Mucosa of rectum (tissue), 2 donors: ENCODE data around the gene RAB20.
"Not testable (repeated sequence)": the region's sequence is repeated elsewhere in the genome, so short reads cannot be mapped to it uniquely, and the experiment has no call there.

Experiments
- H3K27ac ChIP-seq, 2 donors: one replicate each; pipeline ENCODE4 v1.7.0; 2013; ENCODE audit warnings: inconsistent platforms in 2 of 2, low read depth in 2 of 2, low read length in 2 of 2
- H3K27me3 ChIP-seq, 2 donors: one replicate each; pipeline ENCODE4 v1.7.0; 2013; ENCODE audit warnings: low read length in 2 of 2; ENCODE audit not compliant: control insufficient read depth in 2 of 2, insufficient read depth in 2 of 2
- H3K36me3 ChIP-seq, 2 donors: one replicate each; pipeline ENCODE4 v1.7.0; 2013; ENCODE audit warnings: low read length in 2 of 2; ENCODE audit not compliant: control insufficient read depth in 2 of 2, insufficient read depth in 2 of 2
- H3K4me1 ChIP-seq, 2 donors: one replicate each; pipeline ENCODE4 v1.7.0; 2013; ENCODE audit warnings: low read length in 2 of 2, mild to moderate bottlenecking in 1 of 2; ENCODE audit not compliant: control insufficient read depth in 2 of 2, insufficient read depth in 2 of 2
- H3K4me3 ChIP-seq, 2 donors: one replicate each; pipeline ENCODE4 v1.7.0; 2013; ENCODE audit warnings: low read length in 2 of 2
- H3K9ac ChIP-seq, 2 donors: one replicate each; pipeline ENCODE4 v1.7.0; 2013; ENCODE audit warnings: low read length in 2 of 2, low read depth in 1 of 2, mild to moderate bottlenecking in 1 of 2
- H3K9me3 ChIP-seq, 2 donors: one replicate each; pipeline ENCODE4 v1.7.0; 2013; ENCODE audit warnings: low read length in 2 of 2; ENCODE audit not compliant: control insufficient read depth in 2 of 2
- donor health status: healthy.
- donor health status: Normal muscosa, but diverticular disease.

RAB20 gene

GRCh38 chr13:110542169-110542796 is 19.2 kb downstream of the RAB20 start:
- Histone ChIP-seq H3K9ac (no peak overlapping the region), H3K36me3 (peaks cover 2% of the 10 kb centered on the region in 2 donors), H3K27ac (no peak overlapping the region), H3K27me3 (no peaks in the 10 kb centered on the region), H3K4me1 (peaks cover 28 to 31% of the 10 kb centered on the region in 2 donors), H3K9me3 (no peaks in the 10 kb centered on the region), H3K4me3 (no peak overlapping the region)

DNA sequence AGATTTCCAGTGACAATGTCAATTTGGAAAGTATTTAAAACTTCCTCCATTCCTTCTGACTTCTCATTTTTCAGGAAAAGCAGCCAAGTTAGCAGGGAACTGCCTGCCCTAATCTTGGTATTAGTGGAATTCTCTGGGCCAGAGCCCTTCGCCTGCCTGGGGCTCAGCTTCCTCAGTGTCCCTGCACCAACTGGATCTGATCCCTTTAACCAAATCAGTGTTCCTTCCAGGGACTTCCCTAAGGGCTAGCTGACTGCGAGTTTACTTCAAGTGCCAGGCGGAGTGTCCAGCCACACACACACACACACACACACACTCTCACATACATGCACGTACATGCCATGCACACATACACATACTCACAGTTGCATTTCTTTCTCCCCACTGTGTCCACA is 20.0 kb downstream of the RAB20 start:
- no peak overlapping the region for H3K4me3 ChIP-seq
- H3K27ac ChIP-seq, result peak overlapping the region; percentile 57 to 68
- H3K36me3 ChIP-seq, result peaks cover 2% of the 10 kb centered on the region in 2 donors
- H3K4me1 ChIP-seq, result peaks cover 23 to 24% of the 10 kb centered on the region in 2 donors
- no peaks in the 10 kb centered on the region for H3K27me3 ChIP-seq
- peak overlapping the region in 1 of 2 donors; percentile 47 for H3K9ac ChIP-seq
- no peaks in the 10 kb centered on the region for H3K9me3 ChIP-seq

GRCh38 chr13:110540871-110541525 is 20.5 kb downstream of the RAB20 start:
- Histone ChIP-seq H3K4me1 (peaks cover 21 to 22% of the 10 kb centered on the region in 2 donors), H3K4me3 (no peak overlapping the region), H3K36me3 (peaks cover 2% of the 10 kb centered on the region in 2 donors), H3K9ac (peak overlapping the region in 1 of 2 donors; percentile 47), H3K27me3 (no peaks in the 10 kb centered on the region), H3K27ac (peak overlapping the region; percentile 57 to 68), H3K9me3 (no peaks in the 10 kb centered on the region)

DNA sequence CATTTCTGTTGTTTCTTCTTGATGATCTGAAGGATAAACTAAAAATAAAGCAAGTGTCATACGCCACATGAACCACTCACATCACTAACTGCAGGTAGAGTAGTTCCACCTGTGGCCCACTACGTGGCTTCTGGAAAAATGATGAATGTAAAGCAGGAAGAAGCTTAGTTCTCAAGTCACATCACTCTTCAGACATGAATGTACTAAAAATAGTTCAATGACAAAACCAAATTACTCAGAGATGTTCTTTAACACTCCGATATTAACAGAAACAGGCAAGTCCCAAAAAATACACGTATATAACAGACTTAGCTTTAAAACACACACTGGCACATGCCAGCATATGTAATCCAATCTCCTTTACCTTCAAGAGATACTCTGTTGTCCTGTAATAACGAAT is 21.6 kb downstream of the RAB20 start:
- Histone ChIP-seq H3K9me3 (no peaks in the 10 kb centered on the region), H3K4me1 (peaks cover 20 to 22% of the 10 kb centered on the region in 2 donors), H3K27ac (no peak overlapping the region), H3K4me3 (no peak overlapping the region), H3K27me3 (no peaks in the 10 kb centered on the region), H3K36me3 (peaks cover 2% of the 10 kb centered on the region in 2 donors), H3K9ac (no peak overlapping the region)

- H3K4me1 ChIP-seq, result peaks cover 20 to 22% of the 10 kb centered on the region in 2 donors
- H3K4me3 ChIP-seq, result no peak overlapping the region
- H3K36me3 ChIP-seq, result peaks cover 2% of the 10 kb centered on the region in 2 donors
- H3K9ac ChIP-seq, result peak overlapping the region in 1 of 2 donors; percentile 32
- H3K27me3 ChIP-seq, result no peaks in the 10 kb centered on the region
- H3K9me3 ChIP-seq, result no peaks in the 10 kb centered on the region
- peak overlapping the region in 1 of 2 donors; percentile 17 for H3K27ac ChIP-seq
Observed at GRCh38 chr13:110538632-110539031, 22.9 kb downstream of the RAB20 start.

DNA sequence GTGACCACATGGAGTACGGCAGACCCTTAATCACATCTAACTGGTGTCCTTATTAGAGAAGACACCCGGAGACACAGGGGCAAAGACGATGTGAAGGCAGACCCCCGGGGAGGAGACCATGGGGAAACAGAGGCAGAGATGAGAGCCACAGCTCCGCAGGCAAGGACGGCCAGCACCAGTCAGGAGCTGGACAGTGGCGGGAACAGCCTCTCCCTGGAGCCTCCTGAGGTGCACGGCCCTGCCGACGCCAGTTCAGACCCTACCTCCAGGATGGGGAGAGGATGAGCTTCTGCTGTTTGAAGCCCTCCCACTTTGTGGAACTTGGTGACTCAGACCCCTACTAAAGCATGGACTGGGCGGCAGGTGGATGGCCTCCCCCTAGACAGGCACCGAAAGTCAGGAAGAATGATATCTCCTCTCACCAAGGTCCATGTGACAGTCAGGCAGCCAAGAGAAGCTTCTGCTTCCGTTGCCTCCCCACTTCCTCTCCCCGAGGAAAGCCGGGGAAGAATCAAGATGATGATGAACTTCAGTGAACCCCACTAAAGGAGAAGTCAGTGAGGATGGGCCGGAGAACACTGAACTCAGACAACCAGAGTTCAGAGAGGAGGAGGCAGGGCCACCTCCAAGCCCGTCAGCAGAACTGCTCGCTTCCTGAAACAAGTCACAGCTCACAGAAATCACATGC is 25.4 kb downstream of the RAB20 start:
- Histone ChIP-seq H3K9ac (no peak overlapping the region), H3K9me3 (no peaks in the 10 kb centered on the region), H3K27me3 (no peaks in the 10 kb centered on the region), H3K36me3 (peaks cover 0 to 2% of the 10 kb centered on the region in 2 donors), H3K4me3 (no peak overlapping the region), H3K4me1 (peaks cover 15 to 18% of the 10 kb centered on the region in 2 donors), H3K27ac (peak overlapping the region; percentile 24 to 56)

GRCh38 chr13:110535526-110535925 is 26.0 kb downstream of the RAB20 start:
- H3K4me3 ChIP-seq, result no peak overlapping the region
- H3K36me3 ChIP-seq, result no peaks in the 10 kb centered on the region
- H3K4me1 ChIP-seq, result peaks cover 10 to 15% of the 10 kb centered on the region in 2 donors
- no peak overlapping the region for H3K9ac ChIP-seq
- no peaks in the 10 kb centered on the region for H3K27me3 ChIP-seq
- peak overlapping the region; percentile 24 to 56 for H3K27ac ChIP-seq
- no peaks in the 10 kb centered on the region for H3K9me3 ChIP-seq

- H3K9me3 ChIP-seq, result no peaks in the 10 kb centered on the region
- H3K27me3 ChIP-seq, result no peaks in the 10 kb centered on the region
- peaks cover 10 to 14% of the 10 kb centered on the region in 2 donors for H3K4me1 ChIP-seq
- H3K36me3 ChIP-seq, result no peaks in the 10 kb centered on the region
- H3K4me3 ChIP-seq, result no peak overlapping the region
- no peak overlapping the region for H3K9ac ChIP-seq
- H3K27ac ChIP-seq, result peak overlapping the region in 1 of 2 donors; percentile 4
Observed at GRCh38 chr13:110533771-110534670, 27.5 kb downstream of the RAB20 start.

GRCh38 chr13:110532258-110532657 is 29.3 kb downstream of the RAB20 start:
- not testable (repeated sequence) for H3K9me3 ChIP-seq, H3K36me3 ChIP-seq, H3K27me3 ChIP-seq, H3K4me3 ChIP-seq, H3K9ac ChIP-seq, H3K27ac ChIP-seq, H3K4me1 ChIP-seq
